Stimulated activated naive CD8-positive, alpha-beta T cell treated with anti-CD3 and anti-CD28 coated beads, Interleukin-15, Interleukin-2, amounts not matched to agents 100 U/mL and 50 U/mL, for 24 hours (primary cell): ENCODE data around the gene SRL.
"Not testable (repeated sequence)": the region's sequence is repeated elsewhere in the genome, so short reads cannot be mapped to it uniquely, and the experiment has no call there.

ENCODE experiments used
- ATAC-seq: fragments of 150-1000 bp; cut with Tn5 transposase; one replicate; pipeline ENCODE4 v1.10.0; 2021
- DNase-seq: peaks from one replicate; pipeline ENCODE4 v3.0.0; 2021

Gene SRL

GRCh38 chr16:4159726-4160125, 82.2 kb downstream of the SRL start:
- no peak for ATAC-seq
- DNase-seq: no peak

DNA sequence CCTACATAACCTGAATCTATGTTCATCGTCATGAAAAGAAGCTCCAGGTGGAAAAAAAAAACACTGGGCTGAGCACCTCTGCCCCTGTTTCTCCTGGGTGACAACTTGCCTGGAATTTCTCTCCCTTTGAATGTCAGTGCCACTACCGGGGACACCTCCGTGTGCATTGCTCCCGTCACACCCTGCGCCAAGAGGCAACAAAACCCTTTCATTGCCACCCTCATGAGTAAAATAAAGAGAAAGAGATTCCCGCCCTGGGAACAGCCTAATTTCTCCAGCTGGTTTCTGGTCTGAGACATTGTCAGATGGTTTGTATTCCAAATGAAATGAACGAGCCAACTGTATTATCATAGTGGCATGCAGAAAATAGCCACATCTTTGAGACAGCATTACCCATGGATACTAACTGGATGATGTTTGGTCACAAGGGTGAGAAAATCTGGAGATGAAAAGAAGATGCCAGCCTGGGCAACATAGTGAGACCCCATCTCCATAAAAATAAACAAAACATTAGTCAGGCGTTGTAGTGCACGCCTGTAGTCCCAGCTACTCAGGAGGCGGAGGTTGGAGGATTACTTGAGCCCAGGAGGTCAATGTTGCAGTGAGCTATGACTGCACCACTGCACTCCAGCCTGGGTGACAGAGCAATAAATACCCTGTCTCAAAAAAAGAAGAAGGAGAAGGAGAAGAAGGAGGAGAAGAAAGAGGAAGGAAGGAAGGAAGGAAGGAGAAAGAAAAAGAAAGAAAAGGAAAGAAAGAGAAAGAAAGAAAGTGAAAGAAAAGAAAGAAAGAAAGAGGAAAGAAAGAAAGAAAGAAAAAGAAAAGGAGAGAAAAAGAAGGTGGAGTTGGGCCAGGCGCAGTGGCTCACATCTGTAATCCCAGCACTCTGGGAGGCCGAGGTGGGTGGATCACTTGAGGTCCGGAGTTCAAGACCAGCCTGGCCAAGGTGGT, 83.5 kb downstream of the SRL start:
- no peak for DNase-seq
- ATAC-seq: no peak

DNA sequence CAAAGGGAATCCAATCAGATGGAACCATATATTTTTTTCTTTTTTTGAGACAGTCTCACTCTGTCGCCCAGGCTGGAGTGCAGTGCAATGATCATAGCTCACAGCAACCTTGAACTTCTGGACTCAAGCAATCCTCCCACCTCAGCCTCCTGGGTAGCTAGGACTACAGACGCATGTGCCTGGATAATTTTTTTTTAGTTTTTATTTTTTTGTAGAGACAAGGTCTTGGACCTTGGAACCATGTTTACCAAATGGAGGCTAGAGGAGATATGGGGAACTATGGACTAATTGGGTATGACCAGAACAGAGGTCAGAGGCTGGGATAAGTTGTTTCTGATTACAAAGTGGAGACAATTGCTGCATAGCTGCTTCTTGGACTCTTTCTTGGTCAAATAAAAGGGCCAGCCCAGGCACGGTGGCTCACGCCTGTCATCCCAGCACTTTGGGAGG, 84.5 kb downstream of the SRL start:
- ATAC-seq (no peak), DNase-seq (no peak)

DNA sequence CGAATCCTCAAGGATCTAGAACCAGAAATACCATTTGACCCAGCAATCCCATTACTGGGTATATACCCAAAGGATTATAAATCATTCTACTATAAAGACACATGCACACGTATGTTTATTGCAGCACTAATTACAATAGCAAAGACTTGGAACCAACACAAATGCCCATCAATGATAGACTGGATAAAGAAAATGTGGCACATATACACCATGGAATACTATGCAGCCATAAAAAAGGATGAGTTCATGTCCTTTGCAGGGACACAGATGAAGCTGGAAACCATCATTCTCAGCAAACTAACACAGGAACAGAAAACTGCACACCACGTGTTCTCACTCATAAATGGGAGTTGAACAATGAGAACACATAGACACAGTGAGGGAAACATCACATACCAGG, 85.4 kb downstream of the SRL start:
- not testable (repeated sequence) for ATAC-seq

GRCh38 chr16:4153364-4153763, 88.5 kb downstream of the SRL start:
- ATAC-seq, DNase-seq: not testable (repeated sequence)

More for the DNA sequence above, 85.4 kb downstream of the SRL start:
- DNase-seq: not testable (repeated sequence)

DNA sequence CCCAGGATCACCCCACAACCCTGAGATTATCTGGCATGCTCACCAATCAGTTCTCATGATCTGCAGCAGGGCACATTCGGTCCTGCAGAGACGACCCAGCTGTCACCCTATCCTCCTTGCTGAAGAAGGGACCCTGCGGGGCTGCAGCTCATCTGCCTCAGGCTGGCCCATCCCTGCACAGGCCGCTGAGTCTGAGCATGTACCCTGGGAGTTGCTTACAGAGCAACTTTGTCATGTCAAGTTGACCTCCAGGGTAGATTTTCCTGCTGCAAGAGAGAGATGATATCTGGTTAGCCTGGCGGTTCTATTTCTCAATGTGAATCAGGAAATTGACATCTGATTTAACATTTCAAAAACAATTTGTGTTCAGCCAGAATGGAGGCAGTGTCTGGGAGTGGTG, 89.6 kb downstream of the SRL start:
- DNase-seq: no peak
- no peak for ATAC-seq

GRCh38 chr16:4147236-4147635, 94.6 kb downstream of the SRL start:
- no peak for ATAC-seq
- no peak for DNase-seq

GRCh38 chr16:4142268-4142667, 99.6 kb downstream of the SRL start:
- peak; percentile 5 for DNase-seq
- peak; percentile 46 for ATAC-seq

DNA sequence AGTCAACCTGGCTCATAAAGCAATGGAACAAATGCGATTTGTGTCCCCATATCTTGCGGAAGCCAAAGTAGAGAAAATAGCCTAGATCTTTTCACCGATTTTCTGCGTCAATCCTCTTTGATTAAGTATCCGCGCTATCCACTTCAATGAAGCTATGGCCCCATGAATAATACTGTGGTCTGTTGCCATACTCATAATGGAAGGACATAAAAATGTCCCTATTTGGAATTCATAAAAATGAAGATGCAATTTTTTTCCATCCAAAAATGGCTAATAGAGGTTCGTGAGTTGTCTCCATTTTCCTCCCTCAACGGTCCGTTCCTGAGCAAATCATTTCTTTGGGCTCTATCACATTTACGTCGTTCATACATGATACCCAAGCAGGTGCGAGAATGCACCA, 100.3 kb downstream of the SRL start:
- ATAC-seq: no peak
- DNase-seq: no peak

DNA sequence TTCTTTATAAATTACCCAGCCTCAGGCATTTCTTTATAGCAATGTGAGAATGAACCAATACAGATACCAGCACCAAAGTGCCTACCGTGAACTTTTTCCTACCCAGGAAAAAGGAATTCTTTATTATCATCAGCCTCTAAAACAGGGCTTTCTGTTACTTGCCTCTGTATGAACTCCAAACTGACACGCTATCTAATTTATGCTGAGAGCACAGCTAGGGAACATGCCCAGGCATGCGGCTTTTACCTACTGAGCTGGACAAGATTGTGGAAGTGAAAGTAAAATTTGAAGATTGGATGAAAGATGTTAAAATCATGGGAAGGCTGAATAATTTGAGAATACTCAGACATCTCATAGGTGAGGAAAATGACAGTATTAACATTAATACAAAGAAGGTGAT, 101.2 kb downstream of the SRL start:
- no peak for DNase-seq
- ATAC-seq: no peak

DNA sequence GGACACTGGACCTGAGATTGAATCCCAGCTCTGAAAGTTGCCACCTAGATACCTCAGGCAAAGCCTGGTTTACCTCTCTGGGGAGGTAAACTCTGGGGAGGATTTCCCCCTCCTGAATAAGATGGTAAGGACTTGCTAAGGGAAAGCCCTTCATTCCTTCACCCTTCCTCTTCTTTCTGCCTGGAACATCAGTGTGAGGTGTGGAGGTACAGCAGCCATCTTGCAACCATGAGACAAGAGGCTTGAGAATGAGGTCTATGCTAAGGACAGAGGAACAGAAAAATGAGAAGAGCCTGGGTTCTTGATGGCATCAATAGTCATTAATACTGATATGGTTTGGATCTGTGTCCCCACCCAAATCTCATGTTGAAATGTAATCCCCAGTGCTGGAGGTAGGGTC, 101.9 kb downstream of the SRL start:
- DNase-seq (no peak), ATAC-seq (no peak)
